Stimulated activated CD8-positive, alpha-beta memory T cell treated with anti-CD3 and anti-CD28 coated beads, Interleukin-2, amount 100 ng/mL, for 1 hour (primary cell): ENCODE results near the gene PRR19.

Experiments
- DNase-seq, 2 donors: peaks; one replicate each; pipeline ENCODE4 v3.0.0-alpha.2; 2020; ENCODE audit warnings: low read depth in 2 of 2

Gene PRR19

GRCh38 chr19:42349378-42350107 lies 47.6 kb downstream of the PRR19 start:
- no peak for DNase-seq

- no peak for DNase-seq
Observed at GRCh38 chr19:42350417-42350816, 48.5 kb downstream of the PRR19 start.

- no peak for DNase-seq
Observed at GRCh38 chr19:42351079-42351735, 49.3 kb downstream of the PRR19 start.

GRCh38 chr19:42352301-42353259 lies 50.6 kb downstream of the PRR19 start:
- DNase-seq, result no peak

GRCh38 chr19:42353341-42354015 lies 51.5 kb downstream of the PRR19 start:
- DNase-seq, result no peak

GRCh38 chr19:42355896-42356295 lies 54.0 kb downstream of the PRR19 start:
- DNase-seq, result no peak

GRCh38 chr19:42356686-42357085 lies 54.8 kb downstream of the PRR19 start:
- DNase-seq, result no peak

- no peak for DNase-seq
Observed at GRCh38 chr19:42357290-42357689, 55.4 kb downstream of the PRR19 start.
